GM23338 (cell line): ENCODE measurements around the gene PCSK6.

ENCODE experiments used
- CREB1 ChIP-seq: fragments of 250-450 bp; sonication (Bioruptor Pico); IDR thresholded peaks from 2 replicates; pipeline ENCODE4 v1.5.0; 2020; ENCODE audit warnings: low read depth, mild to moderate bottlenecking, moderate library complexity
- EZH2 ChIP-seq: fragments of 200-600 bp; sonication (generic); IDR thresholded peaks from one replicate; pipeline ENCODE4 v1.8.0; 2017; ENCODE audit warnings: antibody characterized with exemption, mild to moderate bottlenecking, low read depth; ENCODE audit not compliant: unreplicated experiment
- EZH2phosphoT487 ChIP-seq: fragments of 200-600 bp; sonication (generic); IDR thresholded peaks from one replicate; pipeline ENCODE4 v1.8.1; 2018; ENCODE audit warnings: antibody characterized with exemption; ENCODE audit not compliant: unreplicated experiment
- JUNB ChIP-seq: IDR thresholded peaks from one replicate; pipeline ENCODE4 v1.6.1; 2016; ENCODE audit warnings: antibody characterized with exemption; ENCODE audit not compliant: unreplicated experiment
- NANOG ChIP-seq: IDR thresholded peaks from 2 replicates; pipeline ENCODE4 v1.6.1; 2016; ENCODE audit warnings: antibody characterized with exemption, borderline replicate concordance
- POLR2AphosphoS5 ChIP-seq: IDR thresholded peaks from 2 replicates; pipeline ENCODE4 v1.6.1; 2016; ENCODE audit warnings: antibody characterized with exemption, low read depth
- STAT1 ChIP-seq: IDR thresholded peaks from one replicate; pipeline ENCODE4 v1.6.1; 2016; ENCODE audit warnings: antibody characterized with exemption; ENCODE audit not compliant: unreplicated experiment
- ZNF331 ChIP-seq: fragments of 250-450 bp; sonication (Bioruptor Pico); IDR thresholded peaks from 2 replicates; pipeline ENCODE4 v1.5.0; 2020; ENCODE audit warnings: low read depth, mild to moderate bottlenecking, moderate library complexity
- TF ChIP-seq, protein P1 (sequence below), 2 experiments: fragments of 200-600 bp in 1 of 2; sonication (generic) in 1 of 2; conservative IDR thresholded peaks; 2 replicates each; pipeline versions ENCODE4 v1.5.1 to v1.6.1; 2016 to 2017; ENCODE audit warnings: antibody characterized with exemption in 2 of 2, low read depth in 2 of 2, mild to moderate bottlenecking in 2 of 2, moderate library complexity in 1 of 2
- TF ChIP-seq, protein P2 (sequence below): IDR thresholded peaks from one replicate; pipeline ENCODE4 v1.6.1; 2018; ENCODE audit warnings: antibody characterized with exemption; ENCODE audit not compliant: unreplicated experiment

GRCh38 chr15:101463270-101463669 lies 26.2 kb downstream of the PCSK6 start:
- TF ChIP-seq, protein P1, sequence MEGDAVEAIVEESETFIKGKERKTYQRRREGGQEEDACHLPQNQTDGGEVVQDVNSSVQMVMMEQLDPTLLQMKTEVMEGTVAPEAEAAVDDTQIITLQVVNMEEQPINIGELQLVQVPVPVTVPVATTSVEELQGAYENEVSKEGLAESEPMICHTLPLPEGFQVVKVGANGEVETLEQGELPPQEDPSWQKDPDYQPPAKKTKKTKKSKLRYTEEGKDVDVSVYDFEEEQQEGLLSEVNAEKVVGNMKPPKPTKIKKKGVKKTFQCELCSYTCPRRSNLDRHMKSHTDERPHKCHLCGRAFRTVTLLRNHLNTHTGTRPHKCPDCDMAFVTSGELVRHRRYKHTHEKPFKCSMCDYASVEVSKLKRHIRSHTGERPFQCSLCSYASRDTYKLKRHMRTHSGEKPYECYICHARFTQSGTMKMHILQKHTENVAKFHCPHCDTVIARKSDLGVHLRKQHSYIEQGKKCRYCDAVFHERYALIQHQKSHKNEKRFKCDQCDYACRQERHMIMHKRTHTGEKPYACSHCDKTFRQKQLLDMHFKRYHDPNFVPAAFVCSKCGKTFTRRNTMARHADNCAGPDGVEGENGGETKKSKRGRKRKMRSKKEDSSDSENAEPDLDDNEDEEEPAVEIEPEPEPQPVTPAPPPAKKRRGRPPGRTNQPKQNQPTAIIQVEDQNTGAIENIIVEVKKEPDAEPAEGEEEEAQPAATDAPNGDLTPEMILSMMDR (conservative IDR thresholded peaks at IDR 0.05; ENCODE audit: low read depth in 2 of 2): no peak
- TF ChIP-seq, protein P2, sequence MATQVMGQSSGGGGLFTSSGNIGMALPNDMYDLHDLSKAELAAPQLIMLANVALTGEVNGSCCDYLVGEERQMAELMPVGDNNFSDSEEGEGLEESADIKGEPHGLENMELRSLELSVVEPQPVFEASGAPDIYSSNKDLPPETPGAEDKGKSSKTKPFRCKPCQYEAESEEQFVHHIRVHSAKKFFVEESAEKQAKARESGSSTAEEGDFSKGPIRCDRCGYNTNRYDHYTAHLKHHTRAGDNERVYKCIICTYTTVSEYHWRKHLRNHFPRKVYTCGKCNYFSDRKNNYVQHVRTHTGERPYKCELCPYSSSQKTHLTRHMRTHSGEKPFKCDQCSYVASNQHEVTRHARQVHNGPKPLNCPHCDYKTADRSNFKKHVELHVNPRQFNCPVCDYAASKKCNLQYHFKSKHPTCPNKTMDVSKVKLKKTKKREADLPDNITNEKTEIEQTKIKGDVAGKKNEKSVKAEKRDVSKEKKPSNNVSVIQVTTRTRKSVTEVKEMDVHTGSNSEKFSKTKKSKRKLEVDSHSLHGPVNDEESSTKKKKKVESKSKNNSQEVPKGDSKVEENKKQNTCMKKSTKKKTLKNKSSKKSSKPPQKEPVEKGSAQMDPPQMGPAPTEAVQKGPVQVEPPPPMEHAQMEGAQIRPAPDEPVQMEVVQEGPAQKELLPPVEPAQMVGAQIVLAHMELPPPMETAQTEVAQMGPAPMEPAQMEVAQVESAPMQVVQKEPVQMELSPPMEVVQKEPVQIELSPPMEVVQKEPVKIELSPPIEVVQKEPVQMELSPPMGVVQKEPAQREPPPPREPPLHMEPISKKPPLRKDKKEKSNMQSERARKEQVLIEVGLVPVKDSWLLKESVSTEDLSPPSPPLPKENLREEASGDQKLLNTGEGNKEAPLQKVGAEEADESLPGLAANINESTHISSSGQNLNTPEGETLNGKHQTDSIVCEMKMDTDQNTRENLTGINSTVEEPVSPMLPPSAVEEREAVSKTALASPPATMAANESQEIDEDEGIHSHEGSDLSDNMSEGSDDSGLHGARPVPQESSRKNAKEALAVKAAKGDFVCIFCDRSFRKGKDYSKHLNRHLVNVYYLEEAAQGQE: no peak
- TF ChIP-seq CREB1 (no peak), EZH2 (no peak), POLR2AphosphoS5 (no peak), NANOG (no peak), ZNF331 (CRISPR knock-in tag) (no peak), EZH2phosphoT487 (no peak), JUNB (no peak), STAT1 (no peak)
